Vagina (tissue), 2 donors: ENCODE data around the gene AMBRA1.

Source experiments
- POLR2A ChIP-seq, 2 donors: fragments of 450-650 bp; IDR thresholded peaks; one replicate each; pipeline ENCODE4 v1.6.1; 2017; ENCODE audit warnings: antibody characterized with exemption in 2 of 2, mild to moderate bottlenecking in 2 of 2, moderate library complexity in 2 of 2
- TF ChIP-seq, protein P1 (sequence below), 3 experiments: fragments of 450-650 bp in 2 of 3; fragments of 200-600 bp in 1 of 3; sonication (generic) in 1 of 3; IDR thresholded peaks; one replicate each; pipeline ENCODE4 v1.5.1; 2017 to 2019; ENCODE audit warnings: antibody characterized with exemption in 3 of 3, mild to moderate bottlenecking in 2 of 3, moderate library complexity in 2 of 3

DNA sequence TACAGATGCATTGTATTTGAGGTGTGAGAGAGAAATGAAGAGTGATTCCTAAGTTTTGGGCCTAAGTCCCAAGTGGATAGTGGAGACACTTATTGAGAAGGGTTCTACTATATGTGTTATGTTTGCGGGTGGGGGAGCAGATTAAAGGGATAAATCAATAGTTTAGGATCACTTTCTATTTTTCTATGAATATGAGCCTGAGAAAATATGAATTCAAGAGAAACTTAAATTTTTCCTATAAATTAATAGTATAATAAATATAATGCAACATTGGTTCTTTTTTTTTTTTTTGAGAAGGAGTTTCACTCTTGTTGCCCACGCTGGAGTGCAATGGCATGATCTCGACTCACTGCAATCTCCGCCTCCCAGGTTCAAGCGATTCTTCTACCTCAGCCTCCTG lies 31.3 kb downstream of the AMBRA1 start:
- no peak for TF ChIP-seq POLR2A (IDR thresholded peaks at IDR 0.05)
- TF ChIP-seq, protein P1, sequence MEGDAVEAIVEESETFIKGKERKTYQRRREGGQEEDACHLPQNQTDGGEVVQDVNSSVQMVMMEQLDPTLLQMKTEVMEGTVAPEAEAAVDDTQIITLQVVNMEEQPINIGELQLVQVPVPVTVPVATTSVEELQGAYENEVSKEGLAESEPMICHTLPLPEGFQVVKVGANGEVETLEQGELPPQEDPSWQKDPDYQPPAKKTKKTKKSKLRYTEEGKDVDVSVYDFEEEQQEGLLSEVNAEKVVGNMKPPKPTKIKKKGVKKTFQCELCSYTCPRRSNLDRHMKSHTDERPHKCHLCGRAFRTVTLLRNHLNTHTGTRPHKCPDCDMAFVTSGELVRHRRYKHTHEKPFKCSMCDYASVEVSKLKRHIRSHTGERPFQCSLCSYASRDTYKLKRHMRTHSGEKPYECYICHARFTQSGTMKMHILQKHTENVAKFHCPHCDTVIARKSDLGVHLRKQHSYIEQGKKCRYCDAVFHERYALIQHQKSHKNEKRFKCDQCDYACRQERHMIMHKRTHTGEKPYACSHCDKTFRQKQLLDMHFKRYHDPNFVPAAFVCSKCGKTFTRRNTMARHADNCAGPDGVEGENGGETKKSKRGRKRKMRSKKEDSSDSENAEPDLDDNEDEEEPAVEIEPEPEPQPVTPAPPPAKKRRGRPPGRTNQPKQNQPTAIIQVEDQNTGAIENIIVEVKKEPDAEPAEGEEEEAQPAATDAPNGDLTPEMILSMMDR (IDR thresholded peaks at IDR 0.05) = no peak
